GM13976 (cell line): Measurements from ENCODE around the gene SMPD3.
A peak's percentile ranks its signal among the peaks of the same experiment; 100 is the strongest.

Experiments used
- DNase-seq: peaks from one replicate; pipeline ENCODE4 v3.0.0; 2012; ENCODE audit warnings: low spot score
- in situ Hi-C: fragments of 300-500 bp; cut with MboI; formaldehyde crosslinking; loops from one replicate; pipeline ENCODE4 v1.12.0; 2022; ENCODE audit warnings: low sequenced_read_pairs, mixed read lengths, inconsistent platforms; ENCODE audit not compliant: unreplicated experiment
- TF ChIP-seq, protein P1 (sequence below): IDR thresholded peaks from 2 replicates; pipeline ENCODE4 v1.5.1; 2012; ENCODE audit warnings: borderline replicate concordance, mild to moderate bottlenecking; ENCODE audit not compliant: insufficient read depth; ENCODE audit errors: extremely low read depth, missing control alignments, control extremely low read depth

SMPD3 gene

DNA sequence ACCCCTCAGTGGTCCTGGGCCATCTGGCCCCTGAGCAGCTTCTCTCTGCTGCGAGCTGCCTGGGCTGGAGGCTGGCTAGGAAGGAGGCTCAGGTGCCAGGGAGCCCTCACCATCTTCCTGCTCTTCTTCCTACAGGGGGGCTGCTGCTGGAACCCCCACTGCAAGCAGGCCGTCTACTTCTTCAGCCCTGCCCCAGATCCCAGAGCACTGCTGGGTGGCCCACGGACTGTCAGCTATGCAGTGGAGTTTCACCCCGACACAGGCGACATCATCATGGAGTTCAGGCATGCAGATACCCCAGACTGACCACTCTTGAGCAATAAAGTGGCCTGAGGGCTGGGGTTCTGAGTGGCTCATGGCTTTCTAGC is 91.4 kb downstream of the SMPD3 start:
- TF ChIP-seq, protein P1, sequence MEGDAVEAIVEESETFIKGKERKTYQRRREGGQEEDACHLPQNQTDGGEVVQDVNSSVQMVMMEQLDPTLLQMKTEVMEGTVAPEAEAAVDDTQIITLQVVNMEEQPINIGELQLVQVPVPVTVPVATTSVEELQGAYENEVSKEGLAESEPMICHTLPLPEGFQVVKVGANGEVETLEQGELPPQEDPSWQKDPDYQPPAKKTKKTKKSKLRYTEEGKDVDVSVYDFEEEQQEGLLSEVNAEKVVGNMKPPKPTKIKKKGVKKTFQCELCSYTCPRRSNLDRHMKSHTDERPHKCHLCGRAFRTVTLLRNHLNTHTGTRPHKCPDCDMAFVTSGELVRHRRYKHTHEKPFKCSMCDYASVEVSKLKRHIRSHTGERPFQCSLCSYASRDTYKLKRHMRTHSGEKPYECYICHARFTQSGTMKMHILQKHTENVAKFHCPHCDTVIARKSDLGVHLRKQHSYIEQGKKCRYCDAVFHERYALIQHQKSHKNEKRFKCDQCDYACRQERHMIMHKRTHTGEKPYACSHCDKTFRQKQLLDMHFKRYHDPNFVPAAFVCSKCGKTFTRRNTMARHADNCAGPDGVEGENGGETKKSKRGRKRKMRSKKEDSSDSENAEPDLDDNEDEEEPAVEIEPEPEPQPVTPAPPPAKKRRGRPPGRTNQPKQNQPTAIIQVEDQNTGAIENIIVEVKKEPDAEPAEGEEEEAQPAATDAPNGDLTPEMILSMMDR, result no peak
- DNase-seq, result no peak
- in situ Hi-C loops, result no loop called here

DNA sequence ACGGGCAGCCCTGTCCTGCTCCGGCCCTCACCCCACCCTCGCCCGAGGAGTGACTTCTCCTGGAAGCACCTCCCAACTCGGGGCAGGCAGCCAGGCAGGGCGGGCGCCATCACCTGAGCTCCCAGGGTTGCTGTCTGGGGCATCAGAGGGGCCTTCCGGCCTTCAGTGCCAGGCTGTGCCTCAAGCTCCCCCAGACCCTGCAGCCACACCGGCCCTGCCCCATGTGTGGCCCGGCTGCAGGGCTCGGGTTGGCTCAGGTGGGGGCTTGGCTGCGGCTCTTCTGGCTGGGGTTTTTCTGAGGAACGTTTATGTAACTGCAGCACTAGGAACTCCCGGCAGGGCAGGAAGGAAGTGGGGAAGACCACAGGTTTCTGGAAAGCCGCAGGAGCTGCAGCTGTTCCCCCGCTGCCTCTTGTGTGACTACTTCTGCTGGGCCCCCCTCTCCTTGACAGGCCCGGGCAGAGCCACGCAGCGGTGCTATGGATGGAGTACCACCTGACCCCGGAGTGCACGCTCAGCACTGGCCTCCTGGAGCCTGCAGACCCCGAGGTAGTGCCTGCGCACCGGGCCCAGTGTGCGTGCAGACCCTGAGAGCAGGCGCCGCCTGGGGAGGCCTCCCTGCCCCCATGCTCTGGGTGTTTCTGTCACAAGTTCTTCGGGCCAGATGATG is 91.9 kb downstream of the SMPD3 start:
- in situ Hi-C loops, result no loop called here
- TF ChIP-seq, protein P1, result no peak
- peak; percentile 92 for DNase-seq

DNA sequence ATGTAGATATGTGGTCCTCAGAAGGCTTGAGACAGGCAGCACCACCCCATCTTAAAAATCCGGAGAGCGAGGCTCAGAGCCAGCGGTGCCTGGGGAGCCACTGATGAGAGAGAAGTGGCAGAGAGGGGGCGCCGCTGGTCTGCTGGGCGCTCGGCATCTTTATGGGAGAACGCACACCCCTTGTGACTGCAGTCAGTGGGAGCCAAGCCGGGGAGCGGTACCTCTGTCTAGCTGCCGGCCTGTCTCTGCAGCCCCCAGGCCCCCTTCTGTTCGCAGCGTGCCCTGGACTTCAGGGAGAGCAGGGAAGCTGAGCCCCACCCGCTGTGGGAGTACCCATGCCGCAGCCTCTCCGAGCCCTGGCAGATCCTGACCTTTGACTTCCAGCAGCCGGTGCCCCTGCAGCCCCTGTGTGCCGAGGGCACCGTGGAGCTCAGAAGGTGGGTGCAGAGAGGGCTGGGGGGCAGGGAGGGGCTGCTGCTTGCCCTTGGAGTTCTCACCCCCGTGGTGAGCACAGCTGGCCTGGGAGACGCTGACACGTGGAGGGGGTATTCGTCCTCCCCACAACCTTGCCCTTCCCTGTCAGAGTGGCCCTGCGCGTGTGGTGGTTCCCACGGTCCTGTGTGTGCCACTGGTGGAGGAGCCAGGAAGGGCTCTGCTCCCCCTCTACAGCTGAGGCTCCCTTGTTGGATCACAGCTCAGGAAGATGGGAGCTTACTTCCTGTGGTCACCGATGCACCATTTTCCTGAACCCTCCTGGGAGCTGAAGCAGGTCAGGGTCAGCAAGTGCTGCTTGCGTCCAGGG is 92.7 kb downstream of the SMPD3 start:
- TF ChIP-seq, protein P1, result no peak
- in situ Hi-C loops, result no loop called here
- peak; percentile 58 for DNase-seq

DNA sequence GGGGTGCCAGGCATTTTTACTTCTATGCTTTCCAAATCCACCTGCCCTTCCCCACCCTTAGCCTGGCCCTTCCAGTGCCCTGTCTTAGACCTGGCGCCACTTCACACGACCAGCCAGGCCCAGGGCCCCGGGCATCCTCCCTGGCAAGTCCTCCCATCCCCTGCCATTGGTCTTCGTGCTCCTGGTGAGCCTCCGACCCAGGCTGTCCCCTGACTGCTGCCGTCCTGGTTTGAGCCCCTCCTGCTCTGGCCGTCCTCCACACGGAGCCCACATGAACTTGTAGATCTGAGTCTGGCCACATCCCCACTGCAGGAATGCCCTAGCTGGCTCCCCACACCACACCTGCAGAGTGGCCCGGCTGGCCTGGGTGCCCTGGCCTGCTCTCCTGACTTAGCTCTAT is 93.5 kb downstream of the SMPD3 start:
- TF ChIP-seq, protein P1, result no peak
- in situ Hi-C loops, result no loop called here
- no peak for DNase-seq

DNA sequence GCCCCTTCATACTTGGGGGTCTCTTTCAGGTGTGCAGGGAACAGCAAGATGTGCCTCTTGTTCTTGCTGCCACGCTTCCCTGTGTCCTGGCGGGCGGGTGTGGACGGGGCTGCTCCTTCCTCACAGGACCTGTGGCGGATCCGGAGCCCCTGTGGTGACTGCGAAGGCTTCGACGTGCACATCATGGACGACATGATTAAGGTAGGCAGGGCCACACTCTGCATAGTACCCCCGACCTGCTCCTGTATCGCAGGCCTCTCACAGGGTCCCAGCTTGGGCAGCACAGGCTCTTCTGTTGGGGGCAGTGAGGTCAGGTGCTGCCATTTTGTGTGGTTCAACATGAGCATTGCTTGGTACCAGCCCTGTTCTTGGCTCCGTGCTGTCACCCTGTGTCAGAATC is 94.9 kb downstream of the SMPD3 start:
- in situ Hi-C loops, result no loop called here
- TF ChIP-seq, protein P1, result no peak
- DNase-seq, result no peak

DNA sequence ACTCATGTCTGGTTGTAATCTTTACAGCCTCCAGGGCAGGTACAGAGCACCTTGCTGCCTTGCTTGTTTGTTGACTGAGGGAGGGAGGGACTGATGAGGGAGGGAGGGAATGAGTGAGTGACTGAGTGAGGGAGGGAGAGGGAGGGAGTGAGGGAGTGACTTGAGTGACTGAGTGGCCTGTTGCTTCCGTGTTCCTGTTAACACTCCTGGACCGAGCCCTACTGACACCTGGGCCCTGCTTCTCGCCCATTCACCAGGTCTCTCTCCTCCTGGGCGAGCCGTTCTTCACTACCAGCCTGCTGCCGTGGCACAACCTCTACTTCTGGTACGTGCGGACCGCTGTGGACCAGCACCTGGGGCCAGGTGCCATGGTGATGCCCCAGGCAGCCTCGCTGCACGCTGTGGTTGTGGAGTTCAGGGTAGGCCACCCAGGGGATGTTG is 96.3 kb downstream of the SMPD3 start:
- TF ChIP-seq, protein P1, result no peak
- no peak for DNase-seq
- in situ Hi-C loops, result no loop called here
